Measurements from ENCODE around the gene MORC2. TPM values are rescaled to one million over a fixed set of nuclear protein-coding genes. Genes with fewer than 3 reads are reported as not detected.

Gene MORC2
- polyA plus RNA-seq, 1 donor from 2014 or later = 15.1 TPM

GRCh38 chr22:30920407-30920806 lies 48.2 kb downstream of the MORC2 start:
- no peak overlapping the region for H2AFZ ChIP-seq (ENCODE audit: low read depth, low read length)
- no peaks in the 10 kb centered on the region for H3K27me3 ChIP-seq (ENCODE audit: insufficient read depth, low read depth, low read length)
- H3K79me2 ChIP-seq (replicated peaks; ENCODE audit: insufficient read depth, low read length) = no peaks in the 10 kb centered on the region
- no peak overlapping the region for H3K27ac ChIP-seq (ENCODE audit: low read length)
- H3K36me3 ChIP-seq (ENCODE audit: insufficient read depth, low read length) = no peaks in the 10 kb centered on the region
- H3K9me3 ChIP-seq (ENCODE audit: low read length) = peaks cover 3% of the 10 kb centered on the region
- no peak overlapping the region for H3K4me2 ChIP-seq (ENCODE audit: low read length)
- no peak overlapping the region for H3K9ac ChIP-seq (ENCODE audit: low read length)
- H3K4me3 ChIP-seq (ENCODE audit: low read length) = no peak overlapping the region
- H3K9me2 ChIP-seq (ENCODE audit: insufficient read depth, low read length) = no peaks in the 10 kb centered on the region
- TF ChIP-seq POLR2AphosphoS5 (IDR thresholded peaks at IDR 0.05) (no peak), CTCF (IDR thresholded peaks at IDR 0.05; ENCODE audit: poor library complexity, severe bottlenecking) (peak; percentile 85), SMC3 (conservative IDR thresholded peaks at IDR 0.05; ENCODE audit: poor library complexity) (peak; percentile 88), RAD21 (conservative IDR thresholded peaks at IDR 0.05) (peak; percentile 83), EZH2 (IDR thresholded peaks at IDR 0.05; ENCODE audit: borderline replicate concordance, insufficient read depth, low read length, poor library complexity, severe bottlenecking) (no peak), MXI1 (conservative IDR thresholded peaks at IDR 0.05; ENCODE audit: poor library complexity, severe bottlenecking) (peak; percentile 17)
- no peaks in the 10 kb centered on the region for H4K20me1 ChIP-seq (ENCODE audit: insufficient read depth)
- H3F3A ChIP-seq (ENCODE audit: insufficient read depth, low read length, poor library complexity, severe bottlenecking) = no peaks in the 10 kb centered on the region

- Histone ChIP-seq H3K9me3 (ENCODE audit: low read length) (peaks cover 3% of the 10 kb centered on the region), H3K9me2 (ENCODE audit: insufficient read depth, low read length) (no peaks in the 10 kb centered on the region), H3K4me3 (ENCODE audit: low read length) (no peak overlapping the region), H3K27ac (ENCODE audit: low read length) (no peak overlapping the region), H4K20me1 (ENCODE audit: insufficient read depth) (no peaks in the 10 kb centered on the region), H3K9ac (ENCODE audit: low read length) (no peak overlapping the region), H3F3A (ENCODE audit: insufficient read depth, low read length, poor library complexity, severe bottlenecking) (no peaks in the 10 kb centered on the region), H3K4me2 (ENCODE audit: low read length) (no peak overlapping the region), H3K36me3 (ENCODE audit: insufficient read depth, low read length) (no peaks in the 10 kb centered on the region), H3K27me3 (ENCODE audit: insufficient read depth, low read depth, low read length) (no peaks in the 10 kb centered on the region), H3K79me2 (replicated peaks; ENCODE audit: insufficient read depth, low read length) (no peaks in the 10 kb centered on the region), H2AFZ (ENCODE audit: low read depth, low read length) (no peak overlapping the region)
- TF ChIP-seq REST (IDR thresholded peaks at IDR 0.05; ENCODE audit: borderline replicate concordance) (no peak), CTCF (IDR thresholded peaks at IDR 0.05; ENCODE audit: poor library complexity, severe bottlenecking) (no peak), TAF1 (IDR thresholded peaks at IDR 0.05; ENCODE audit: low read depth) (no peak), EP300 (conservative IDR thresholded peaks at IDR 0.05; ENCODE audit: poor library complexity, severe bottlenecking) (no peak), SMC3 (conservative IDR thresholded peaks at IDR 0.05; ENCODE audit: poor library complexity) (no peak), RAD21 (conservative IDR thresholded peaks at IDR 0.05) (no peak), EZH2 (IDR thresholded peaks at IDR 0.05; ENCODE audit: borderline replicate concordance, insufficient read depth, low read length, poor library complexity, severe bottlenecking) (no peak), MXI1 (conservative IDR thresholded peaks at IDR 0.05; ENCODE audit: poor library complexity, severe bottlenecking) (no peak)
These were observed 48.6 kb downstream of the MORC2 start for GRCh38 chr22:30919973-30920372.

Data from neural cell (in vitro differentiated cells).